A549 (cell line): ENCODE data around the gene DARS2. TPM values are rescaled to one million over a fixed set of nuclear protein-coding genes. Genes with fewer than 3 reads are reported as not detected.

Source experiments
- ATAC-seq, 2 experiments: fragments of 200-7000 bp in 1 of 2; fragments of >200 bp in 1 of 2; cut with Nextera tagmentation in 1 of 2; cut with Tn5 transposase in 1 of 2; 3 replicates each; pipeline versions ENCODE4 v1.8.0 to v1.9.1; 2018 to 2020; ENCODE audit warnings: mild to moderate bottlenecking in 1 of 2, moderate library complexity in 1 of 2
- CTCF ChIA-PET: fragments of 300-600 bp; sonication (Branson Sonifier 250); formaldehyde crosslinking; extraction: SDS; loops from one replicate; lab custom pipeline; 2021; ENCODE audit warnings: antibody characterized with exemption, inconsistent platforms; lab: Yijun Ruan, JAX
- POLR2A ChIA-PET: fragments of 350-600 bp; formaldehyde crosslinking; extraction: SDS; loops from one replicate; lab custom pipeline; 2021; ENCODE audit warnings: antibody characterized with exemption, inconsistent platforms; lab: Yijun Ruan, JAX
- DNase-seq, 2 experiments: peaks; one replicate each; pipeline versions ENCODE4 v3.0.0 to v3.0.0-alpha.2; 2011 to 2016; ENCODE audit warnings: low read depth in 1 of 2, low spot score in 1 of 2
- FAIRE-seq: peaks from 2 replicates; lab custom pipeline; 2011; peaks lifted over from hg19 to GRCh38; lab: Jason Lieb, UNC
- H3K27ac ChIP-seq, 2 experiments: fragments of >200 bp; sonication (Bioruptor Twin); formaldehyde crosslinking; 3 replicates each; pipeline ENCODE4 v1.5.1; 2016 to 2017
- H3K4me1 ChIP-seq: fragments of >200 bp; sonication (Bioruptor Twin); formaldehyde crosslinking; 3 replicates; pipeline ENCODE4 v1.6.1; 2016
- H3K4me2 ChIP-seq: fragments of >200 bp; sonication (Bioruptor Twin); formaldehyde crosslinking; 3 replicates; pipeline ENCODE4 v1.6.1; 2016
- H3K4me3 ChIP-seq: fragments of >200 bp; sonication (Bioruptor Twin); formaldehyde crosslinking; 3 replicates; pipeline ENCODE4 v1.5.1; 2016
- H3K9me3 ChIP-seq: fragments of >200 bp; sonication (Bioruptor Twin); formaldehyde crosslinking; 3 replicates; pipeline ENCODE4 v1.6.1; 2016
- BHLHE40 ChIP-seq: IDR thresholded peaks from 2 replicates; pipeline ENCODE4 v1.6.1; 2012; ENCODE audit warnings: low read depth, low read length, inconsistent platforms
- CBX8 ChIP-seq: fragments of 200-600 bp; sonication (generic); IDR thresholded peaks from 2 replicates; pipeline ENCODE4 v1.6.1; 2016
- CEBPB ChIP-seq, 2 experiments: fragments of >200 bp in 1 of 2; sonication (Bioruptor Twin) in 1 of 2; formaldehyde crosslinking in 1 of 2; IDR thresholded peaks; 2 replicates each; pipeline ENCODE4 v1.6.1; 2012 to 2016
- EHF ChIP-seq: fragments of 250-450 bp; sonication (Bioruptor Pico); IDR thresholded peaks from 2 replicates; pipeline ENCODE4 v1.5.0; 2020; ENCODE audit warnings: mild to moderate bottlenecking
- ESRRA ChIP-seq: fragments of 150-350 bp; IDR thresholded peaks from 2 replicates; pipeline ENCODE4 v1.6.1; 2014; ENCODE audit warnings: mild to moderate bottlenecking, low read length, borderline replicate concordance
- FOSB ChIP-seq: fragments of 250-450 bp; sonication (Bioruptor Pico); IDR thresholded peaks from 2 replicates; pipeline ENCODE4 v1.5.0; 2020; ENCODE audit warnings: mild to moderate bottlenecking, moderate library complexity
- FOSL2 ChIP-seq, 2 experiments: fragments of 450-650 bp in 1 of 2; fragments of >200 bp in 1 of 2; sonication (Bioruptor Twin) in 1 of 2; formaldehyde crosslinking; IDR thresholded peaks; 2 replicates each; pipeline versions ENCODE4 v1.5.0 to v1.6.1; 2016 to 2020; ENCODE audit warnings: mild to moderate bottlenecking in 1 of 2, moderate library complexity in 1 of 2
- GATA3 ChIP-seq: IDR thresholded peaks from 2 replicates; pipeline ENCODE4 v1.6.1; 2012; ENCODE audit warnings: borderline replicate concordance
- HOXA7 ChIP-seq: fragments of 250-450 bp; sonication (Bioruptor Pico); IDR thresholded peaks from 2 replicates; pipeline ENCODE4 v1.5.0; 2020; ENCODE audit warnings: mild to moderate bottlenecking, moderate library complexity
- KDM1A ChIP-seq: fragments of 200-600 bp; sonication (generic); IDR thresholded peaks from 2 replicates; pipeline ENCODE4 v1.6.1; 2016; ENCODE audit warnings: low read depth, mild to moderate bottlenecking
- MAZ ChIP-seq: fragments of 150-350 bp; IDR thresholded peaks from 2 replicates; pipeline ENCODE4 v1.6.1; 2014; ENCODE audit warnings: antibody characterized with exemption, low read depth, low read length, borderline replicate concordance
- MYC ChIP-seq: IDR thresholded peaks from 2 replicates; pipeline ENCODE4 v1.6.1; 2012; ENCODE audit warnings: mild to moderate bottlenecking, inconsistent platforms, low read length, improper control_type of control experiment, borderline replicate concordance
- NPAS2 ChIP-seq: fragments of 250-450 bp; sonication (Bioruptor Pico); IDR thresholded peaks from 2 replicates; pipeline ENCODE4 v1.8.0; 2022; ENCODE audit warnings: mild to moderate bottlenecking, moderate library complexity, borderline replicate concordance
- PHF8 ChIP-seq: fragments of 200-600 bp; sonication (generic); IDR thresholded peaks from 2 replicates; pipeline ENCODE4 v1.6.1; 2016; ENCODE audit warnings: low read depth, mild to moderate bottlenecking, antibody characterized with exemption, moderate library complexity, borderline replicate concordance
- POLR2A ChIP-seq: IDR thresholded peaks from 2 replicates; pipeline ENCODE4 v1.6.1; 2012; ENCODE audit warnings: mild to moderate bottlenecking, low read length
- RAD21 ChIP-seq, 2 experiments: fragments of >200 bp in 1 of 2; sonication (Bioruptor Twin) in 1 of 2; formaldehyde crosslinking in 1 of 2; IDR thresholded peaks in 1 of 2; conservative IDR thresholded peaks in 1 of 2; 2 replicates in 1 of 2; 3 replicates in 1 of 2; pipeline ENCODE4 v1.6.1; 2012 to 2018; ENCODE audit warnings: inconsistent platforms in 1 of 2
- RFX5 ChIP-seq: fragments of 450-650 bp; IDR thresholded peaks from 2 replicates; pipeline ENCODE4 v1.7.1; 2014; ENCODE audit warnings: antibody characterized with exemption, mild to moderate bottlenecking, moderate library complexity
- RNF2 ChIP-seq: fragments of 200-600 bp; sonication (generic); IDR thresholded peaks from 2 replicates; pipeline ENCODE4 v1.6.1; 2016; ENCODE audit warnings: low read depth, mild to moderate bottlenecking, antibody characterized with exemption, moderate library complexity, borderline replicate concordance
- ZNF302 ChIP-seq: fragments of 250-450 bp; sonication (Bioruptor Pico); IDR thresholded peaks from 2 replicates; pipeline ENCODE4 v1.9.0; 2021; ENCODE audit warnings: inconsistent platforms, mild to moderate bottlenecking, moderate library complexity
- WGBS: methylation state at CpG from one replicate; pipeline ENCODE4 v1.1.6; 2017; ENCODE audit errors: missing lambda C conversion rate; 5-methylcytosine and 5-hydroxymethylcytosine counted together
- polyA plus RNA-seq, 4 experiments: library from polyadenylated mRNA; depleted of rRNA in 3 of 4; stranded (reverse); fragments of >200 nt; fragmentation: RNase III in 1 of 4; extraction: RNeasy Plus Mini Kit Qiagen cat#74134 plus additional on column Dnase treatment in 1 of 4; gene quantifications; 2 replicates in 3 of 4; 3 replicates in 1 of 4; pipeline ENCODE4 v1.2.3, GENCODE V29; 2011 to 2017
- TF ChIP-seq, protein P1 (sequence below): fragments of 200-600 bp; sonication (generic); IDR thresholded peaks from 2 replicates; pipeline ENCODE4 v1.6.1; 2016; ENCODE audit warnings: antibody characterized with exemption, mild to moderate bottlenecking, moderate library complexity
- TF ChIP-seq, protein P2 (sequence below): IDR thresholded peaks from 2 replicates; pipeline ENCODE4 v1.6.1; 2012
- TF ChIP-seq, protein P3 (sequence below): fragments of 150-350 bp; IDR thresholded peaks from 2 replicates; pipeline ENCODE4 v1.6.1; 2014; ENCODE audit warnings: low read depth, mild to moderate bottlenecking, low read length
- TF ChIP-seq, protein P4 (sequence below): IDR thresholded peaks from 2 replicates; pipeline ENCODE4 v1.6.1; 2012; ENCODE audit warnings: low read depth, borderline replicate concordance
- TF ChIP-seq, protein P5 (sequence below): fragments of >200 bp; sonication (Bioruptor Twin); formaldehyde crosslinking; IDR thresholded peaks from 2 replicates; pipeline ENCODE4 v1.6.1; 2016
- TF ChIP-seq, protein P6 (sequence below): fragments of >200 bp; sonication (Bioruptor Twin); formaldehyde crosslinking; IDR thresholded peaks from 3 replicates; pipeline ENCODE4 v1.5.1; 2016

Gene DARS2
- polyA plus RNA-seq, 2 of the 4 experiments (the other 2 are of a cell fraction): 43.1 to 70.4 TPM

DNA sequence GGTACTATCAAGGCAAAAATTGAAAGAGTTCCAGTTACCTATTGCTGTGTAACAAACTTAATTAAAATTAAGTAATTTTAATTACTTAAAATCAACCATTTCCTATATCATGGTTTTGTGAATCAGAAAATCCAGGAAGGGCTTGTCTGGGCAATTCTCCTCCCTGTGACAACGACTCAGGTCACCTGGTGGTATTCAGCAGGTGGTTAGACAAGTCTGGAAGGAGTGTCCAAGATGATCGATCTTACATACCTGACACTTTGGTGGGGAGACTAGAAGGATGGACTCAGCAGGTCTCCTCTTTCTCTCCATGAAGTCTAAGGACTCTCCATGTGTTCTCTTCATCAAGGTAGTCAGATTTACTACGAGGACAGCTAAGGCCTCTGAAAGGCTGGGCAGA, 69.7 kb downstream of the DARS2 start:
- 82% methylated on average over 3 of the region's 3 CpGs for WGBS
- no peak for TF ChIP-seq HOXA7
- no peak for TF ChIP-seq ZNF302
- no peak for TF ChIP-seq FOSB
- no peak for TF ChIP-seq ESRRA
- TF ChIP-seq, protein P1, sequence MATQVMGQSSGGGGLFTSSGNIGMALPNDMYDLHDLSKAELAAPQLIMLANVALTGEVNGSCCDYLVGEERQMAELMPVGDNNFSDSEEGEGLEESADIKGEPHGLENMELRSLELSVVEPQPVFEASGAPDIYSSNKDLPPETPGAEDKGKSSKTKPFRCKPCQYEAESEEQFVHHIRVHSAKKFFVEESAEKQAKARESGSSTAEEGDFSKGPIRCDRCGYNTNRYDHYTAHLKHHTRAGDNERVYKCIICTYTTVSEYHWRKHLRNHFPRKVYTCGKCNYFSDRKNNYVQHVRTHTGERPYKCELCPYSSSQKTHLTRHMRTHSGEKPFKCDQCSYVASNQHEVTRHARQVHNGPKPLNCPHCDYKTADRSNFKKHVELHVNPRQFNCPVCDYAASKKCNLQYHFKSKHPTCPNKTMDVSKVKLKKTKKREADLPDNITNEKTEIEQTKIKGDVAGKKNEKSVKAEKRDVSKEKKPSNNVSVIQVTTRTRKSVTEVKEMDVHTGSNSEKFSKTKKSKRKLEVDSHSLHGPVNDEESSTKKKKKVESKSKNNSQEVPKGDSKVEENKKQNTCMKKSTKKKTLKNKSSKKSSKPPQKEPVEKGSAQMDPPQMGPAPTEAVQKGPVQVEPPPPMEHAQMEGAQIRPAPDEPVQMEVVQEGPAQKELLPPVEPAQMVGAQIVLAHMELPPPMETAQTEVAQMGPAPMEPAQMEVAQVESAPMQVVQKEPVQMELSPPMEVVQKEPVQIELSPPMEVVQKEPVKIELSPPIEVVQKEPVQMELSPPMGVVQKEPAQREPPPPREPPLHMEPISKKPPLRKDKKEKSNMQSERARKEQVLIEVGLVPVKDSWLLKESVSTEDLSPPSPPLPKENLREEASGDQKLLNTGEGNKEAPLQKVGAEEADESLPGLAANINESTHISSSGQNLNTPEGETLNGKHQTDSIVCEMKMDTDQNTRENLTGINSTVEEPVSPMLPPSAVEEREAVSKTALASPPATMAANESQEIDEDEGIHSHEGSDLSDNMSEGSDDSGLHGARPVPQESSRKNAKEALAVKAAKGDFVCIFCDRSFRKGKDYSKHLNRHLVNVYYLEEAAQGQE: no peak
- TF ChIP-seq, all 56 proteins: peak for 0

DNA sequence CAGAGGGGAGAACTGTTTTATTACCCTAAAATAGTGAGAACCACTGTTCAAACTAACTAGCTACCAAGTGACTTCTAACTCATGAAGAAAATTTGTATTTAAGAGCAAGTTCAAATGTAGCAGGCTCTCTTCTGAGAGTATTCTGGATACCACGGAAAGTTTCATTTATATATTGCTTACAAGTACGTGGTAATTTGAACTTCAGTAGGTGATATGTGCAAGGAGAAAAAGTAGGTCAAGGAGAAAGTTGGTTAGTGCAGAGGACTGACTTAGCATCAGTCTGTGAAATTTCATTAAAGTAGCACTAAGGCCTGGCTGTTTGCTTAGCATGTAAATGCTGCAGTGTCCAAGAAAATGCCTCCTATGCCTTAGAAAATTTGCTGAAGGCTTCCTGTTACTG, 76.0 kb downstream of the DARS2 start:
- ATAC-seq (no peak), FAIRE-seq (no peak), DNase-seq (no peak)
- no peaks in the 10 kb centered on the region for H3K4me1 ChIP-seq
- CTCF ChIA-PET: no interaction called here
- POLR2A ChIA-PET: no interaction called here
- H3K4me2 ChIP-seq: no peak overlapping the region
- no peak overlapping the region for H3K27ac ChIP-seq
- H3K4me3 ChIP-seq: no peak overlapping the region
- 77% methylated on average over 2 of the region's 2 CpGs for WGBS
- no peaks in the 10 kb centered on the region for H3K9me3 ChIP-seq
- TF ChIP-seq NPAS2 (CRISPR knock-in tag): no peak
- TF ChIP-seq GATA3: no peak
- TF ChIP-seq MAZ: no peak
- TF ChIP-seq, protein P2, sequence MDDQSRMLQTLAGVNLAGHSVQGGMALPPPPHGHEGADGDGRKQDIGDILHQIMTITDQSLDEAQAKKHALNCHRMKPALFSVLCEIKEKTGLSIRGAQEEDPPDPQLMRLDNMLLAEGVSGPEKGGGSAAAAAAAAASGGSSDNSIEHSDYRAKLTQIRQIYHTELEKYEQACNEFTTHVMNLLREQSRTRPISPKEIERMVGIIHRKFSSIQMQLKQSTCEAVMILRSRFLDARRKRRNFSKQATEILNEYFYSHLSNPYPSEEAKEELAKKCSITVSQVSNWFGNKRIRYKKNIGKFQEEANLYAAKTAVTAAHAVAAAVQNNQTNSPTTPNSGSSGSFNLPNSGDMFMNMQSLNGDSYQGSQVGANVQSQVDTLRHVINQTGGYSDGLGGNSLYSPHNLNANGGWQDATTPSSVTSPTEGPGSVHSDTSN: no peak
- TF ChIP-seq, protein P3, sequence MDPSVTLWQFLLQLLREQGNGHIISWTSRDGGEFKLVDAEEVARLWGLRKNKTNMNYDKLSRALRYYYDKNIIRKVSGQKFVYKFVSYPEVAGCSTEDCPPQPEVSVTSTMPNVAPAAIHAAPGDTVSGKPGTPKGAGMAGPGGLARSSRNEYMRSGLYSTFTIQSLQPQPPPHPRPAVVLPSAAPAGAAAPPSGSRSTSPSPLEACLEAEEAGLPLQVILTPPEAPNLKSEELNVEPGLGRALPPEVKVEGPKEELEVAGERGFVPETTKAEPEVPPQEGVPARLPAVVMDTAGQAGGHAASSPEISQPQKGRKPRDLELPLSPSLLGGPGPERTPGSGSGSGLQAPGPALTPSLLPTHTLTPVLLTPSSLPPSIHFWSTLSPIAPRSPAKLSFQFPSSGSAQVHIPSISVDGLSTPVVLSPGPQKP: no peak
- no peak for TF ChIP-seq KDM1A
- TF ChIP-seq, protein P4, sequence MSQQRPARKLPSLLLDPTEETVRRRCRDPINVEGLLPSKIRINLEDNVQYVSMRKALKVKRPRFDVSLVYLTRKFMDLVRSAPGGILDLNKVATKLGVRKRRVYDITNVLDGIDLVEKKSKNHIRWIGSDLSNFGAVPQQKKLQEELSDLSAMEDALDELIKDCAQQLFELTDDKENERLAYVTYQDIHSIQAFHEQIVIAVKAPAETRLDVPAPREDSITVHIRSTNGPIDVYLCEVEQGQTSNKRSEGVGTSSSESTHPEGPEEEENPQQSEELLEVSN: no peak
- no peak for TF ChIP-seq EHF (CRISPR knock-in tag)
- TF ChIP-seq POLR2A: no peak
- no peak for TF ChIP-seq FOSB
- no peak for TF ChIP-seq FOSL2 (IDR thresholded peaks at IDR 0.05)
- no peak for TF ChIP-seq FOSL2 (CRISPR knock-in tag; IDR thresholded peaks at IDR 0.05)
- TF ChIP-seq, protein P5, sequence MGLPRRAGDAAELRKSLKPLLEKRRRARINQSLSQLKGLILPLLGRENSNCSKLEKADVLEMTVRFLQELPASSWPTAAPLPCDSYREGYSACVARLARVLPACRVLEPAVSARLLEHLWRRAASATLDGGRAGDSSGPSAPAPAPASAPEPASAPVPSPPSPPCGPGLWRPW: no peak

More for the DNA sequence above, 69.7 kb downstream of the DARS2 start:
- H3K4me1 ChIP-seq: no peaks in the 10 kb centered on the region
- DNase-seq (no peak), FAIRE-seq (no peak), ATAC-seq (no peak)
- H3K4me3 ChIP-seq: no peak overlapping the region
- no peaks in the 10 kb centered on the region for H3K9me3 ChIP-seq
- CTCF ChIA-PET: no interaction called here
- POLR2A ChIA-PET: no interaction called here
- H3K4me2 ChIP-seq: no peak overlapping the region
- H3K27ac ChIP-seq: no peak overlapping the region

DNA sequence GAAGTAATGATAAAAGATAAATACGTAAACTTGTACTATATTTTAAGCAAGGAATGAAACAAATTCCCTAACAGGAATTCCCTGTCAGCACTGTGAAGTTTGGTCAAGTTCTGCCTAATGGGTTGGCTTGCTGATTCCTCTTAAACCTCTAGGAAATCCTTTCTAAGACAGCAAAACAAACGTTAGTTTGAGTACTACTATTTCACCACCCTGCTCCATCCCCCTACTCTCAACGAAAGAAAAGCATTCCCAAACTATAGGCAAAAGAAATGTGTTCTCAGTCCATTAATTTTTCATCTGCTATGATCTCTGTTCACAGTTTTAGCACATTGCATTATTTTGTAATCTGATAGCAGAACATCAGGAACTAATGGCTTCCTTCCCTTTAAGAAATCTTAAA, 76.5 kb downstream of the DARS2 start:
- no peaks in the 10 kb centered on the region for H3K4me1 ChIP-seq
- H3K9me3 ChIP-seq: no peaks in the 10 kb centered on the region
- CTCF ChIA-PET: no interaction called here
- no peak overlapping the region for H3K4me2 ChIP-seq
- H3K27ac ChIP-seq: no peak overlapping the region
- ATAC-seq (no peak), FAIRE-seq (no peak), DNase-seq (no peak)
- 53% methylated on average over 3 of the region's 3 CpGs for WGBS
- no peak overlapping the region for H3K4me3 ChIP-seq
- POLR2A ChIA-PET: no interaction called here
- TF ChIP-seq MAZ (no peak), MYC (no peak), CBX8 (no peak), CEBPB (IDR thresholded peaks at IDR 0.05) (no peak), RAD21 (conservative IDR thresholded peaks at IDR 0.05 in 1 of 2, IDR thresholded peaks at IDR 0.05 in 1 of 2) (no peak), RFX5 (no peak), BHLHE40 (no peak), FOSB (no peak), RNF2 (no peak), FOSL2 (IDR thresholded peaks at IDR 0.05) (no peak), FOSL2 (CRISPR knock-in tag; IDR thresholded peaks at IDR 0.05) (no peak), PHF8 (no peak)
- TF ChIP-seq, protein P6, sequence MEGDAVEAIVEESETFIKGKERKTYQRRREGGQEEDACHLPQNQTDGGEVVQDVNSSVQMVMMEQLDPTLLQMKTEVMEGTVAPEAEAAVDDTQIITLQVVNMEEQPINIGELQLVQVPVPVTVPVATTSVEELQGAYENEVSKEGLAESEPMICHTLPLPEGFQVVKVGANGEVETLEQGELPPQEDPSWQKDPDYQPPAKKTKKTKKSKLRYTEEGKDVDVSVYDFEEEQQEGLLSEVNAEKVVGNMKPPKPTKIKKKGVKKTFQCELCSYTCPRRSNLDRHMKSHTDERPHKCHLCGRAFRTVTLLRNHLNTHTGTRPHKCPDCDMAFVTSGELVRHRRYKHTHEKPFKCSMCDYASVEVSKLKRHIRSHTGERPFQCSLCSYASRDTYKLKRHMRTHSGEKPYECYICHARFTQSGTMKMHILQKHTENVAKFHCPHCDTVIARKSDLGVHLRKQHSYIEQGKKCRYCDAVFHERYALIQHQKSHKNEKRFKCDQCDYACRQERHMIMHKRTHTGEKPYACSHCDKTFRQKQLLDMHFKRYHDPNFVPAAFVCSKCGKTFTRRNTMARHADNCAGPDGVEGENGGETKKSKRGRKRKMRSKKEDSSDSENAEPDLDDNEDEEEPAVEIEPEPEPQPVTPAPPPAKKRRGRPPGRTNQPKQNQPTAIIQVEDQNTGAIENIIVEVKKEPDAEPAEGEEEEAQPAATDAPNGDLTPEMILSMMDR: no peak
